ENCODE results near the gene C16orf96. TPM values are rescaled to one million over a fixed set of nuclear protein-coding genes. Genes with fewer than 3 reads are reported as not detected.
A peak's percentile ranks its signal among the peaks of the same experiment; 100 is the strongest.

C16orf96 gene
- total RNA-seq: 0.06 TPM

- no peak for DNase-seq (ENCODE audit: low spot score)
Measured at GRCh38 chr16:4556112-4556511, at the start of gene C16orf96. C16orf96 (plus strand) TSS chr16:4556340; CDS start chr16:4556490, 150 bp downstream.

DNA sequence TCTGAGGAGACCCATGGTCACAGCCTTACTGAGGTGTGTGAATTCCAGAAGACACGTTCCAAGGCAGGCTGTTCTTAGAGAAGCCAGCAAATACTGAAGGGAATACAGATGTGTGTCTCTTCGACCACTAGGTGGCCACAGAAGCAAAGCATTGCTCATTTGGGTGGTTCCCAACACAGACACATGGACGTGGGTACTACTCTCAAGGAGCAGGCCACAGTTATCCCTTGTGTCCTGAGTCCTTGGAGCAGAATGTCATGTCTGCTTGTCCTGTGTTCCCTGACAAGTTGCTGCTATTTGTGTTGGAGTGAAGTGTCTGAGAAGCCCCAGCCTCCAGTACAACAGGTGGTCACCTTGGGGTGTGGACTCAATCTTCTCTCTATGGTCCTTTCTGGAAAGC, 49.7 kb upstream of the C16orf96 start:
- DNase-seq (ENCODE audit: low spot score): peak; percentile 73

DNA sequence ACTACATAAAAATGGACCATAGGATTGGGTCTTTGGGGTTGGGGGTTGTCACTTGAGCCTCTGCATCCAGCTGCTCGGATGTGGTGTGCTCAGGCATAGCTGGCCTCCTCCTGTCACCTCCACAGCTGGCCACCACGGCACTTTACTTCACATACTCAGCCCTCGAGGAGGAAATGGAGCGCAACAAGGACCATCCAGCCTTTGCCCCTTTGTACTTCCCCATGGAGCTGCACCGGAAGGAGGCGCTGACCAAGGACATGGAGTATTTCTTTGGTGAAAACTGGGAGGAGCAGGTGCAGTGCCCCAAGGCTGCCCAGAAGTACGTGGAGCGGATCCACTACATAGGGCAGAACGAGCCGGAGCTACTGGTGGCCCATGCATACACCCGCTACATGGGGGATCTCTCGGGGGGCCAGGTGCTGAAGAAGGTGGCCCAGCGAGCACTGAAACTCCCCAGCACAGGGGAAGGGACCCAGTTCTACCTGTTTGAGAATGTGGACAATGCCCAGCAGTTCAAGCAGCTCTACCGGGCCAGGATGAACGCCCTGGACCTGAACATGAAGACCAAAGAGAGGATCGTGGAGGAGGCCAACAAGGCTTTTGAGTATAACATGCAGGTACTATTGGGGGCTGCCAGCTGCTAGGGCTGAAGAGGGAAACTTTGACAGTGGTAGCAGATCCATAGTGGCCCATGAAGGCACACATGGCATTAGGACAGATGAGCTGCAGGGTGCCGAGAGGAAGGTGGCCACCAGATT, 48.4 kb upstream of the C16orf96 start:
- DNase-seq (ENCODE audit: low spot score): no peak

DNA sequence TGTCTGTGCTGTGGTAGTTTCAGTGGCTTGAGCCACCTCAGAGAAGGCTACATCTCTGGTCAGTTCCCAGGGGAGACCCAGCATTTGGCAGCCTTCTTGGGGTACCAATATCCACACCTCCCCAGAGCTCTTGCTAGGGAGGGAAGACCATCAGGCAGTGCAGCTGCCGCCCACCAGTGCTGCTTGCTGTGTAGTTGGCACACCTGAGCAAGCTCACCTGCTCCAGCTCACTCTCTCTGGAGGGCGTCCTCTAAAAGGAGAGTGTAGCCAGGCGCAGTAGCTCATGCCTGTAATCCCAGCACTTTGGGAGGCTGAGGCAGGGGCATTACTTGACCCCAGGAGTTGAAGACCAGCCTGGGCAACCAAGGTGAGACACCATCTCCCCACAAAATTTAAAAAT, 47.3 kb upstream of the C16orf96 start:
- DNase-seq (ENCODE audit: low spot score): no peak

DNA sequence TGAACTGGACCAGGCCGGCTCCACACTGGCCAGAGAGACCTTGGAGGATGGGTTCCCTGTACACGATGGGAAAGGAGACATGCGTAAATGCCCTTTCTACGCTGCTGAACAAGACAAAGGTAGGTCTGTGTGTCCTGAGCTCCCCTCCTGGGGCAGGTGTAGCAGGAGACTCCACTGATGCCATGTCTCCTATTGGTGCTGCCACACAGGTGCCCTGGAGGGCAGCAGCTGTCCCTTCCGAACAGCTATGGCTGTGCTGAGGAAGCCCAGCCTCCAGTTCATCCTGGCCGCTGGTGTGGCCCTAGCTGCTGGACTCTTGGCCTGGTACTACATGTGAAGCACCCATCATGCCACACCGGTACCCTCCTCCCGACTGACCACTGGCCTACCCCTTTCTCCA, 46.7 kb upstream of the C16orf96 start:
- DNase-seq (ENCODE audit: low spot score): no peak

DNA sequence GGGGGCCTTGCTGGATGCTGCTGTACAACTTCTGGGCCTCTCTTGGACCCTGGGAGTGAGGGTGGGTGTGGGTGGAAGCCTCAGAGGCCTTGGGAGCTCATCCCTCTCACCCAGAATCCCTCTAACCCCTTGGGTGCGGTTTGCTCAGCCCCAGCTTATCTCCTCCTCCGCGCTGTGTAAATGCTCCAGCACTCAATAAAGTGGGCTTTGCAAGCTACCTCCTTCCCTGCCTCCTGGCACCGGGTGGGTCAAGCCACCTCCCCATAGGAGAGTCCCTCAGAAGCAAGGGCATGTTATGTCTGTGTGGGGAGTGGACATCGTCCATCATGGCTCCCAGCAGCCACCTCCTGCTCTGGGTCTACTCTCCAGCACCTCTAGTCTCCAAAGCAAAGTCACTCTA, 46.0 kb upstream of the C16orf96 start:
- no peak for DNase-seq (ENCODE audit: low spot score)

DNA sequence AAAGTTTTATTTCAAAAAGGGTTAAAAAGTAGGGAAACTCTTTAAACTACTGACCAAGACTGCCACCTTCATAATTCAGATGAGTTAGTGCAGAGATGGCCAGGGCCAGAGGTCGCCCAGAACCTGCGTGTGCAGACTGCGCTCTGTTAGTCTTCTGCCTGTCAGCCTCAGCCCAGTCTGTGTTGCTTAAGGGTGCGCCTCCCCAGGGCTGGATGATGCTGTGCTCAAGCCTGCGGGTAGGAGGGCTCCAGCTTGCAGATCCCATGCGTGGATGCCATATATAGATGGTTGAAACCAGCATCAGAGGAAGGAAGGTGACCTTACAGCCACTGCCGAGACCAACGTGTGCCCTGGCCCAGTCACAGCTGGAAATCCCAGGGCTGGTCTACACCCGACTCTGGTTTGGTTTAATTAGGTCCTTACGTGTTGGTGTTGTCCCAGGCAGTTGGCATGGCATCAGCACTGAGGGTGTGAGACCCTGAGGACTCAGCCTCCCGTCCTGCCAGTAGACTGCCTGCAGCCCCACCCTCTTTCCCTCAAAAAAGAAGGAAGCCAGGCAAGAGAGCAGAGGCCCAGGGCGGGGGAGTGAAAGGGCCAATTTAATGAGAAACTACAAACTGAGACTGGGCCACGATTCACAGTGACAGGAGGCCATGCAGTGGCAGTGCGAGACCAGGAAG, 45.3 kb upstream of the C16orf96 start:
- no peak for DNase-seq (ENCODE audit: low spot score)

DNA sequence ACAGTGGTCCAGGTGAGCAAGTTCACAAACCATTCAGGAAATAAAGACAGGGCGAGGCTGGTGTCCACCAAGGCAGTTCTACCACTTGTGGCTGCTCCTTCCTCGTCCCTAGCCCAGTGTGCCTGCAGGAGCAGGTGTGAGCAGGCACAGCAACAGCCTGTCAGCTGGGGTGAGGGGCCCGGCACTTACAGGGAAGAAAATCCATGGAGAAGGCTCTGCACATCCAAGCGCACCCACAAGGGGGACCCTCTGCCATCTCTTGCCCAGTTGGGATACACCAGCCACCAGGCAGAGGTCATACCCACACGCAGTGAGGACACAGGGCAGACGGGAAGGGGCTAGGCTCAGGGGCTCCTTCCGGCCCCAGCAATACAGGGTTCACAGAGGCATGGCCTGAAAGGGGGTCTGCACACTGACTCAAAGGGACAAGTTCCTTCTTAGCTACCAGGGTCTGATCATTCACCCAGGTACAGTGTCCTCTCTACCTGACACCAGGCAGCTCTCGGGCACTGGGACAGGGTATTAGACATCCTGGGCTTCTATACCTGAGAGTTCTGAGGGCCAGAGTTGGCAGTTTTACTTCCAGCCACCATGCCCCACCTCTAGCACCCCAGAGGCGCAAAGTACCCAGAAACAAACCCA, 44.6 kb upstream of the C16orf96 start:
- DNase-seq (ENCODE audit: low spot score): peak; percentile 58

DNA sequence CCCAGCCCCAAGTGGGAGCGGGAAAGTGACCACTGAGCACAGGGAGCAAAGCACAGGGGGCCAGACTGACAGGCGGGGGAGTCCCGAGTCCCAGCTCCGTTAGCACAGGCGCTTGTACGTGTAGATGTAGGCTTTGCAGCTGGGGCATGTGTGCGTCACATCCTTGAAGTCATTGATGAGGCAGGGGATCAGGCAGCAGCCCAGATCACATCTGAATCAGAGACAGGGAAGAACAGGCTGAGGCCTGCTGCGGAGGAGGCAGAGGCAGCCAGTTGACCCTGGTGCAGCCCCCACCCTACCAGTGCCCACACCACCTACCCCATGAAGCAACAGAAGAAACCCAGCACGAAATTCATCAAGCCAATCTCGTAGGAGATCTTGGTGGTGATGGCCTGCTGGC, 43.7 kb upstream of the C16orf96 start:
- no peak for DNase-seq (ENCODE audit: low spot score)

- DNase-seq (ENCODE audit: low spot score): no peak
Measured at GRCh38 chr16:4513086-4513860, 42.9 kb upstream of the C16orf96 start.

GRCh38 chr16:4513881-4514280, 42.3 kb upstream of the C16orf96 start:
- DNase-seq (ENCODE audit: low spot score): no peak

DNA sequence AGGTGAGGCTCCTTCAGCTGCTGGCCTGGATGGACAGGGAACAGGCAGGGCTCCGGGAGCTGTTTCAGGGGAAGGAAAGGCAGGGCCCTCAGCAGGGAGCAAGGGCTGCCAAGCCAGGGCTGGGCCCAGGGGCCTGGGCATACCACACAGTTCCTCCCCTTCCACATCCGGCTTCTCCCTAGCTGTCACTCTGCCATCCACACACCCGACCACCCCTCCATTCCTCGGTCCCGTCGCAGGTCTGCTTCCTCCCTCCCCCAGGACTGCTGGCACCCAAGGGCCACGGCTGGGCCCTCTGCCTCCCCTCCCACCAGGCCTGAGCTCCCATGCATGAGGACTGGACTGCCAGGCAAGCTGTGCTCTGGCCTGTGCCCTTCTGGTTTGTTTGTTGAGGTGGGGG, 41.5 kb upstream of the C16orf96 start:
- DNase-seq (ENCODE audit: low spot score): no peak

DNA sequence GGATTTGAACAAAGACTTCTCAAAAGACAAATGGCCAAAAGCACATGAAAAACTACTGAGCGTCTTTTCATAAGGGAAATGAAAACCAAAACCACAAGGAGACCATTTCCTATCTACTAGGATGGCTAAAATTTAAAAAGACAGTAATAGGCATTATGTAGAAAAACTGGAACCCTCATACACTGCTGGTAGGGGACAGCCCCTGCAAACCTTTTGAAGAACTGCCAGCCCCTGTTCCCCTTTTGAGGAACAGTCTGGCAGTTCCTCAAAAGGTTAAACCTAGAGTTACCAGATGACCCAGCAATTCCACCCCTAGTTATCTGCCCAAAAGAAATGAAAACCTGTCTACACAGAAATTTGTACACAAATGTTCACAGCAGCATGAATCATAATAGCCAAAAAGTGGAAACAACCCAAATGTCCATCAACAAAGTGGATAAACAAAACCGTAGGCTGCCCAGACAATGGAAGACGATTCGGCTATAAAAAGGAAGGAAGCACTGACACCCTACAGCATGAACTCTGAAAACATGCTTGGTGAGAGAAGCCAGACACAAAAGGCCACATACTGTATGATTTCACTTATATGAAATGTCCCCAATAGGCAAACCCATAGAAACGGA, 40.4 kb upstream of the C16orf96 start:
- DNase-seq (ENCODE audit: low spot score): no peak

DNA sequence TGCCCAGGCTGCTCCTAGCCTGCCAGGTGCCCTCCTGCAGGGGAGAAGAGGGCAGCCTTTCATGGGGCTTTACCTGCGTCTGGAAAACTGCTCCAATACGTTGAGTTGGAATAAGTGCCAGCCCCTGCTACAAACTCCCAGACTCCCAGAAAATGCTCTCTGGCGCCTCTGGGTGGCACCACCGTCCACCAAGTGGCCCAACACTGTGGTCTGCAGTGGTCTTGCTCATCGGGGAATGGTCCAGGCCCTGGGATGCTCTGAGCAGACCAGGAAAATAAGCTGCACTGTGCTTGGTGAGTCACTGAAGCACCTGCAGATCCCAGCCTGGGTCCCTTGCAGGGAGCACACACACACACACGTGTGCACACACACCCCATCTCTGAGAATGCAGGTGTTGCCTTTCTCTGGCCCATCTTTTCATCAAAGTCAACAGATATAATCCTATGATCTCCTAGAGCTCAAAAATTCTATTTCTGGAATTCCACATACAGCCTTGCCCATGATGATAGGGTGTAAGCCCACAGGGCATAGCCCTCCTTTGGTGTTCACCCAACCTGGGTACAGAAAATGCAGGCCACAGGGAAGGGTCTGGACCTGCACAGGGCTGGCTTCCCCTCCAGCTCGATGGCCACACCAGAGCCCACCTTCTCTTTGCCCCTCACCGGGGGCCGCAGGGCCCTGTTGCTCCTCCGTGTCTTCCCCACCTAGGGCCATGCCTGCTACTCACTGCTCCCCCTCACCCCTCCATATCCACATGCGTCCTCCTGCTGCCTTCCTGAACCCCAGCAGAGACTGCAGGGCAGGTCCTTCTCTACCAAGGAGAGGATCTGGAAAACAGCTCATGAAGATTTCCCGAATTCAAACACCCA, 38.1 kb upstream of the C16orf96 start:
- DNase-seq (ENCODE audit: low spot score): no peak

DNA sequence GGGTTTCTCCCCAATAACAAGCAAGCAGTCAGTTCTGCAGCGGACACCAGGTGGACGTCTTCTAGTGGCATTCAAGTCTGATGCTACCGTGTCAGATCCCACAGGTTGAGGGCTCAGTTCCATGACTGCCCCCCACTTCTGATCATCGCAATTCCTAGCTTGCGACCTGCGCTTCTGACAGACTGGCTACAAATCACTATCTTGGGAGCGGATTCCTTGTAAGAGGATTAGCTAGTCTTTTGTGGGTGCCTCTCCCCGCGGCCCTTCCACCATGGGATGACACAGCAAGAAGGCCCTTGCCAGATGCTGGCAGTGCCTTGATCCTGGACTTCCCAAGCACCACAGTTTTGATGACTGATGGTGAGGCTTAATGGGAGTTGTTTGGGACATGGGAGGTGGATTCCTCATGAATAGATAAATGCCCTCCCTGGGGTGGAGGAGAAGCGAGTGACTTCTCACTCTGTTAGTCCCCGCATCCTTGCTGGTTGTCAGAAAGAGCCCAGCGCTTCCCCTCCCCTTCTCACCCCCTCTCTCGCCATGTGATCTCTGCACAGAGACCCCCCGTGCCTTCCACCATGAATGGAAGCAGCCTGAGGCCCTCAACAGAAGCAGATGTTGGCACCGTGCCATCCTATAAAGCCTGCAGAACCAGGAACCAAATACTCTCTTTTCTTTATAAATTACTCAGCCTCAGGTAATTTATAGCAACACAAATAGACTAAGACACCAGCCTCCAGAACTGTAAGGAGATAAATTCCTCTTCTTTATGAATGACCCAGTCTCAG, 36.7 kb upstream of the C16orf96 start:
- DNase-seq (ENCODE audit: low spot score): no peak

GRCh38 chr16:4520913-4521312, 35.2 kb upstream of the C16orf96 start:
- no peak for DNase-seq (ENCODE audit: low spot score)

DNA sequence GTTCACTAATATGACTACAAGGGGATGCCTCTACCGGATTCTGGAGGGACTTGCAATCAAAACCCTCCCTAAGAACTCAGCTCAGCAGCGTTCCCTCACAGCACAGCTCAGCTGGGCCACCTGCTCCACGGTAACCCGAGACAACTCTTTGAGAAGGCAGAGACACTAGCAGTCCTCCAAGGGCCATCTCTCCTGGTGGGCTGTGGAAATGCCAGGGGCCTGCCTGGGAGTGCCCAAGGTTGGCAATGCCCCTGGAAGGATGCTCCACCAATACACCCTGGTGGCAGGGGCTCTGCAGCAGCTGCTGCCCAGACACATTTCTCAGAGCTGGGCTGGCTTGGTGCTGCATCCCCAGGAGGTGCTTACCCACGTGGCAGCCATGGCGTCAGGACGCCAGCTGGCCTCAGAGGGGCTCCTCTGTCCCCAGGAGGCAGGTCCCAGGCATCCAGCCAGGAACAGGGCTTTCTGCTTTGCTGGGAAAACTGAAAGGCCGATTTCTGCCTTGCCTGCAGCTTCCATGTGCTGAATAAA, 34.0 kb upstream of the C16orf96 start:
- no peak for DNase-seq (ENCODE audit: low spot score)

DNA sequence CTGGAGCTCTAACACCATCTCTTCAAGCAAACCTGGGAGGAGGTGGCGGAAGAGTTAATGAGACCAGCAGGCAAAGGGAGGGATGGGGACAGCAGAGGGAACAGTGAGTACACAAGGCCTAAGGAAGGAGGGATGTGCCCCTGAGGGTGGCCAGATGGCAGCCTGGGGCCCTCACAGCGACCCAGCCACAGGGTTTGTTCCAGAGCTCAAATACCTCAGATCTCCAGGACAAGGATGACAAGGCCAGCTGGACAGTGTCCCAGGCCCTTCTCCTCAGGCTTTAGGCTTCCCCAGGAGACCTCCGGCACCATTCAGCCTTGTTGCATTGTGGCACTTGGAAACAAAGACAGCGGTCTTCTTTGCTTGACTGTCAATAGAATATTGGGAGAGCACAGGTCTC, 32.5 kb upstream of the C16orf96 start:
- no peak for DNase-seq (ENCODE audit: low spot score)

DNA sequence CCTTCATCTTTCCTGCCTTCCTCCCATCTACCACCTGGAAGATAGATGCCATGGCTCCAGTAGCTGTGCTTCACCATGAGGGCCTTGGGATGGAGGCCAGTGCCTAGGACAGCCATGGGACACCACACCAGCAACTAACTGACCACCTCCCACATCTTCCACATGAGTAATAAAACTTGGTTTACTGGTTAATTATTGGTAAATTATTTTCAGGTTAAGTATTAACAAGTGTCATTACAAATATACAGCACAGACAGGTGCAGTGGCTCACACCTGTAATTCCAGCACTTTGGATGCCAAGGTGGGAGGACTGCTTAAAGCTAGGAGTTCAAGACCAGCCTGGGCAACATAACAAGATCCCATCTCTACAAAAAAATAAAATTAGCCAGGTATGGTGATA, 31.6 kb upstream of the C16orf96 start:
- DNase-seq (ENCODE audit: low spot score): no peak

DNA sequence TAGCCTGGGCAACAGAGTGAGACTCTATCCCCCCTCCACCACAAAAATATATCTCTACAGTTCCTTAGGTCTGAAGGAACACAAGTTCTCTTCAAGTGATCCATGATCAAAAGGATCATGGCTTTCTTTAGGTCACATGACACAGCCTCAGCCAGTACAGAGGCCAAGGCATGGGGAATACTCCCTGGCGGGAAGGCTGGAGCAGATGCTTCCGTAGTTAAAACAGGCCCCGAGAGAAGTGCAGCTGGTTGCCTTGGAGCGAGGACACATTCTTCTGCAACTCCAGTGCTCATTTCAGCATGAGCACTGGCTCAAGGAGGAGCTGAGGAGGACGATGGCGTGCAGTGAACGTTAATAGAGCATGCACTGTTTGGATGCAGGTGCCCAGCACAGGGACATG, 31.1 kb upstream of the C16orf96 start:
- no peak for DNase-seq (ENCODE audit: low spot score)

Data from mucosa of gallbladder (tissue), 1 donor.